SK-N-SH (cell line): Measurements from ENCODE around the gene ABLIM1. TPM values are rescaled to one million over a fixed set of nuclear protein-coding genes. Genes with fewer than 3 reads are reported as not detected.

Source experiments
- polyA plus RNA-seq, 3 experiments: library from polyadenylated mRNA; depleted of rRNA; stranded (reverse); fragments of >200 nt; gene quantifications; 2 replicates each; pipeline ENCODE4 v1.2.3, GENCODE V29; 2012
- small RNA-seq, 7 experiments: library from RNA; depleted of rRNA; stranded (forward); fragments of <200 nt; gene quantifications; one replicate each; pipeline ENCODE3, GENCODE V24; 2012

Gene ABLIM1
- polyA plus RNA-seq, 1 of the 3 experiments (the other 2 are of a cell fraction): 16.1 TPM

Small RNA genes lying within 50 kb of the gene (small RNA-seq; reads per million reads assigned to genes)
- gene RN7SL384P: 0 reads per million in 7 experiments

Other genes starting within 250 kb of the ABLIM1 start
- 6.1 and 9.1 TPM in 2 replicates for gene FHIP2A, start 163.5 kb upstream of the ABLIM1 start, polyA plus RNA-seq (2012; rRNA removed)